HG03097 (cell line): ENCODE data around the gene HS6ST1.

Experiments used
- ATAC-seq: cut with Tn5 transposase; IDR thresholded peaks from one replicate; pipeline ENCODE4 v1.9.1; 2021; ENCODE audit not compliant: unreplicated experiment, low FRiP score

HS6ST1 gene

DNA sequence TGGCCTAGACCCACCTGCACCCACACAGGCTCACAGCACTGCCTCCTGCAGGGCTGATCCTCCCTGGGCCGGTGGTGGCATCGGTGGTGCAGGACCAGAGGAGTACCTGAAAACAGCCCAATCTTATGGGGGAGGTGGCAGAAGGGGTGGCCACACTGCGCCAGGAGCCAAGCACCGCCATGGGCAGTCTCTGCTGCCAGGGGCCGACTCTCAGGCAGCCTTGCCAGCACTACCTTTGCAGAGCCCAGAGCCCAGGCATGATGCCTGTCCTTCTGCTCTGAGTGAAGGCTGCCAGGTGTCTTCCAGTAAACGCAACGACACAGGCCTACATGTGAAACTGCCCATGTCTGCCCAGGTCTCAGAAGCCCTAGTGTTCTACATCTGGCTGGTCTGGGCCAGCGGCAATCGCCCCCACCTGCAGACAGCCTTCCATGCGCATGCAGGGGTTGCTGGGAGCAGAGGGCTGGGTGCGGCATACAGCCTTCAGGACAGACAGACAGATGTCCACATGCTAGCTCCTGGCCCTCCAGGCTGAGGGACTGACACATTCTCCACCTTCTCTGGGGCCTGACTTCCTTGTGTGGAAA is 6.8 kb downstream of the HS6ST1 start:
- ATAC-seq: no peak

GRCh38 chr2:128311216-128311754 is 7.4 kb downstream of the HS6ST1 start:
- no peak for ATAC-seq

- no peak for ATAC-seq
Measured at GRCh38 chr2:128310761-128311160, 7.9 kb downstream of the HS6ST1 start.

DNA sequence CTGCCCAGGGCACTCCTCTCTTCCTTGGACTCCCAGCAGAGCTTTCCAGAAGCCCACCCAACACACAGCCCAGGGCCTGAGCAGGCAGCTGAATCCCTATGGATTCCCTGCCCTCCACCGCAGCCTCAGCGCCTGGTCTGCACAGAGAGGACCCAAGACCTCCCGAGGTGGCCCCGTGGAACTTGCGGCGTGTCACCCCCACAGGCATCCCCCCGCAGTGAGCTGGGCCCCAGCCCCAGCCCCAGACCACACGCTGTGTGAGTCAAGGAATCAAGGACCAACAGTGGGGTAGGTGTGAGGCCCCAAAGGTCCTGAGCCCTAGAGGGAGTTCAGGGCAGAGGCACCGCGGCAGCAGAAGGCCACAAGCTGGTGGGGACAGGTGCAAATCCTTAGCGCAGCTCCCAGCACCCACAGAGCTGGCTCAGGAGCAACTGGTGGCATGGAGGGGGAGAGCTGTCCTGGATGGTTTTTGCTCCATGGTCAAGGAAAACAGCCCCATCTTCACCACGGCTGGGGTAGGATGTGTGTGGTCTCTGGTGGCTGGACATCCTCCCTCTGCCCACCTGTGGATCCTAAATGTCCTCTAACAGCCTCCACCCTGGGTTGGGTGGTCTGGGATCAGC is 8.5 kb downstream of the HS6ST1 start:
- no peak for ATAC-seq

DNA sequence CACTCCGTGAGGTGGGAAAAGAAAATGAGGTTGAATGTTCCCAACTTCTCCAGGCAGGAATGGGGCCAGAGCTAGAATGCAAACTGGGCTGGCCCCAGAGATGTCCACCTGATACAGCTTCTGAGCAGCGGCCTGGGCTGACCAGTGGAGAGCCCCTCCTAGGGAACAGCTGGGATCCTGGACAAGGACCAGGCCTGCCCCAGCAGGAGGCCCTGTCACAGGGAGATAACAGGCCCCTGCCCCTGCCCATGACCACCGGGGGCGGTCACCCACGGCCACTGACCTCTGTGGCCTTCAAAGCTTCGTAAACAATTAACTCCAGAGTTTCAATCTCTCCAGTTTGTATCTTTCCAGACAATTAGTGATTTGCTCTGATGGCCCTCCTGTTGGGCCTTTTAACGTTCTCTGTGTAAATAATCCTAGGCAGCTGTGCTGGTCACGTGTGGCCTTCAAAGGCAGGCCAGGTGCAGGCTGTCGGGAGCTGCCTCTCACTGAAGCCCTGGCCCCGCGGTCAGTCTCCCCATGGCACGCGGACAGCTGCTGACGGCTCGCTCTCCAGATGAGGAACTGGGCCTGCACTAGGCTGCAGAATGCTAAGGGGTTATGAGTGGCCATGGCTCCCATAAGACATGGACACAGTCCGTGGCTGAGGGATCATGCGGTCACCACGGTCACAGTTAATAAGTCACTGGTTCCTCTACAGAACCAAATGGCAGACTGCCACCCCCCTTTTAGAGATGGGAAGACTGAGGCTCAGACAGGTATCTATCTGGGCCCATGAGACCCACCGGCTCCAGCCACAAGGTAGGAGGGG is 9.2 kb downstream of the HS6ST1 start:
- no peak for ATAC-seq

- no peak for ATAC-seq
Measured at GRCh38 chr2:128308889-128309279, 9.8 kb downstream of the HS6ST1 start.

GRCh38 chr2:128308284-128308731 is 10.4 kb downstream of the HS6ST1 start:
- ATAC-seq: no peak

DNA sequence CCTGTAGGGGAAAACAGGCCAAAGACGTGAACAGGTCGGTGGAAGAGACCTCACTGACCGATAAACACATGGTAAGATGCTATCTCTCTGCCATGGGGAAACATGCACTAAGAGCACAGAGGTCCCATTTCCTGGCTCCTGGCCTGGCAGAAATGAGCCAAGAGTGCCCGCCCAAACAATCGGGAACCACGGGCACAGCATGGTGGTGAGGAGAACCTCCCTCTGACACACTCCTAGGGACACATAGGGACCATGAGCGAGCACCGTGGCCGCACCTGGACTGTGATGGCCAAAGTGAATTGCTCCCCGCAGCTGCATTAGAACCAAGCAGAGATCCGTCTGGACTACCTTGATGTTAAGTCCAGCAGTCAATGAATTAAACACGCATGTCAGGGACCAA is 11.1 kb downstream of the HS6ST1 start:
- ATAC-seq: no peak

DNA sequence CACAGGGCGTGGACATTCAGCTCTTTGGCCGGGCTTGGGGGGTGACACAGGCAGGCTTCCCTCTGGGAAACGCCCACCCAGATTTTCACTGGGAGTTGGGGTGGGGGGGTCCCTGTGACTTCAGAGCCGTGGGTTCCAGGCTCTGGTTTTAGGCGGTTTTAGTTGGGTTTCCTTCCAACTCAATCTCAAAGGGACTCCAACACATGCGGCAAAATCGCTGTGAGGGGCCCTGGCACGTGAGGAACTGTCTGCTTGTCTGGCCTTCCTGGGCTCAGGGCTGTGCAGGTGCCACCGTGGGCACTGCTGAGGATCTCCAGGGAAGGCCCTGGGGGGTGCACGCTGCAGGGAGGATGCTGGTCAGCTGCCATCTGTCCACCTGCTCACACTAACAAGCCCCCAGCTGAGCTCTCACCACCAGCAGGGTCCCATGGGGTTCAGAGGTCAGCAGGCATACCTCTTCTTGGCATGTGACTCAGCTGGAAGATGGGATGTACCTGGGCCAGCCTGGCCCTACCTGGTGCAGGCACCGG is 11.7 kb downstream of the HS6ST1 start:
- ATAC-seq: no peak

DNA sequence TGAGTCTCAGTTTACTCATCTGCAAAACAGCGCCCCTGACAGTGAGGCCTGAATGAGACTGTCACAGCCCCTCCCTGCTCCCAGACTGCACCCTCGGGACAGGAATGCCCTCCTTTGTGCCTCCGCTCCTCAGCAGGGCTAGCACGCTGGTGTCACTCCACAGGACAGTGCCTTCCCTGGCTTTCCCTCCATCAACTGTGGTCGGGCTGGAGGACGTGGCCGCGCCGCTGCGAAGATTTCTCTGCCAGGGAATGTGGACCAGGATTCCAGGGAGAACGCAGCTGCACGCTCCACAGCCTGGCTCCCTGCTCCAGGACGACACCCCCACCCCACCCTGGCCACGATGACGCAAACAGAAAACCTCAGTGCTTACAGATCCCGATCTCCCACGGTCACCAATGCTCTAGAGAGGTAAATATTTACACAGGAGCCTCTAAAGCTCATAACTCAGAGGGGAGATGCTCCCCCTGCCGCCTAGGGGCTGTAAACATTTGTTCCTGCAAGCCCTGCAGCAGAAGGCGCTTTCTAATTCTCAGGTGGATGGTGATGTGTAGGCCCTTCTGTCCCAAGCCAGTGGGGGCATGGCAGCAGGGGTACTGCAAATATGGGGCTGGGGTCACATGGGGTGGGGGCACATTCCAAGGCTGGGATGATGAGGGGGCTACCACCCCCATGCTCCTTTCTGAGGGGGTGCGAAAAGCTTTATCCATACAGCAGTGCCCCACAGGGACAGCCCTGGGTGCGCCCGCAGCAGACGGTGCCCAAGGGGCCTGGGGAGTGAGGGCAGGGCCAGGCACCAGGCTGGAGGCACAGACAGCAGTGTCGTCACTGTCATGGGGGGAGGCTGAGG is 12.4 kb downstream of the HS6ST1 start:
- ATAC-seq: no peak

DNA sequence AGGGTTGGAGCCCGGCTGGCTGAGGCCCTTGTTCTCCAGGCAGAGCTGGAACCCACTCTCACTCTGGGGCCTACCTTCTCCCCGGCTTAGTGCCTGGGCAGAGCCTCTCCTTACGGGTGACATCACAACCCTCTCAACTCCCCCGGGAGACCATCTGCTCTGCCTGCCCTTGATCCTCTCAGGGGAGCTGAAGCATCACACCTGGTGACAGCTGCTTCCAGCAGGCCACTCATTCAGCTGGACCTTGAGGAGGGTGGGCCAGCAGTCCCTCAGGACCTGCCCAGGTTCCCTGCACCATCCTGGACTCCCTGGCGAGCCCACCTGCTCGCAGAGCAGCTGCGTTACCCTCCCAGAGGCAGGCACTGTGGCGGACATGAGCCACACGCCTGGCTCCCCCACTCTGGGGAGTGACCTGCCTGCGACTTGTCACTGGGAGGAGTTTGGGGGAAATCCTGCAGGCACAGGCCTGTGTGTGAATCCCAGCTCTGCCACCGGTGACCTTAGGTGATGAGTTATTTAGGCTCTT is 13.1 kb downstream of the HS6ST1 start:
- ATAC-seq: peak; percentile 69

DNA sequence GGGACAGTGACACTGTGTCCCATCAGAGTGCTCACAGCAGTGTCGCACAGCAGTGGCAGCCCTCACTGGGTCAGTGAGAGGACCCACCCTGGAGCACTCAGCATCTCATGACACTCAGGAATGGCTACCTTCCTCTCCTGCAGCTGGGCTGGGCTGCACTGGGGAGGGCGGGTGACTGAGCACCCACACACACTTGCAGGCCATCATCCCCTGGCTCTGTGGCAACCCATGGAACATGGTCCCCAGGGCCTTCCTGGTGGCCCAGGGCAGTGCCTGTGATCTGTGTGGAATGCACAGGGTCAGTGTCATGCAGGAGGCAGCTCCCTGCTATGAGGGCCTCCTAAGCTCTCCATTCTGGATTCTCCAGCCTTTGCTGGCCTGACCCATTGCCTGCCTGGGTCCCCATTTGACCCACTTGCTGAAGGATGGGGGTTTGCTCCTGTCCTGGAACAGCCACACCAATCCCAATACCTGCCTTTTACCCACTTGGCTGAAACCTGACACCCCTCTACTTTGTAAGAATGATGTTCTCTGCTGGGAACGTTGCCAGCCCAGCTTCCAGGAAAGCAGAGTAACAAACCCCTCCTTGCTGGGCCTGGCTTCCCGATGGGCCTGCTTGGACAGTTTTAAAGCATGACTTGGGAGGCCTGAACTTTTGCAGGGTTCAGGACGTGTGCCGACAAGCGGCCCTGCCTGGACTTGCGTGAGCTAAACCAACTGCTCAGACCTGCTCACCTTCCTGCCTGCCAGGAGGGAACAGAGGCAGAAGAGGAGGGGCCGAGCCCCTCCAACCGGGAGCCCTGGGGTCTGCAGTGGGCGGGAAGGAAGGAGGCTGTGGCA is 13.7 kb downstream of the HS6ST1 start:
- ATAC-seq: no peak

- no peak for ATAC-seq
Measured at GRCh38 chr2:128304330-128304714, 14.3 kb downstream of the HS6ST1 start.

DNA sequence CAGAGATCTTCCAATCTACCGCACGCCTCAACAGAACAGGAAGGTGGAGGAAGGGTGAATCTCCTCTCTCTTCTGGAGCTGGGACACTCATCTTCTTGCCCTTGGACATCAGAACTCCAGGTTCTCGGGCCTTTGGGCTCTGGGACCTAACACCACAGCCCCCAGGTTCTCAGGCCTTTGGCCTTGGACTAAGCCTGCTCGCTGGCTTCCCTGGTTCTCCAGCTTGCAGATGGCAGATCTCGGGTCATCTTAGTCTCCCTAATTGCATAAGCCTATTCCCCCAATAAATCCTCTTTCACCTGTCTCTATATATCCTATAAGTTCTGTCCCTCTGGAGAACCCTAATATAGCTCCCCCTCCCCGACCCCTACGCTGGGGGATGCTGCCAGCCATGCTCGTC is 14.8 kb downstream of the HS6ST1 start:
- ATAC-seq: no peak

DNA sequence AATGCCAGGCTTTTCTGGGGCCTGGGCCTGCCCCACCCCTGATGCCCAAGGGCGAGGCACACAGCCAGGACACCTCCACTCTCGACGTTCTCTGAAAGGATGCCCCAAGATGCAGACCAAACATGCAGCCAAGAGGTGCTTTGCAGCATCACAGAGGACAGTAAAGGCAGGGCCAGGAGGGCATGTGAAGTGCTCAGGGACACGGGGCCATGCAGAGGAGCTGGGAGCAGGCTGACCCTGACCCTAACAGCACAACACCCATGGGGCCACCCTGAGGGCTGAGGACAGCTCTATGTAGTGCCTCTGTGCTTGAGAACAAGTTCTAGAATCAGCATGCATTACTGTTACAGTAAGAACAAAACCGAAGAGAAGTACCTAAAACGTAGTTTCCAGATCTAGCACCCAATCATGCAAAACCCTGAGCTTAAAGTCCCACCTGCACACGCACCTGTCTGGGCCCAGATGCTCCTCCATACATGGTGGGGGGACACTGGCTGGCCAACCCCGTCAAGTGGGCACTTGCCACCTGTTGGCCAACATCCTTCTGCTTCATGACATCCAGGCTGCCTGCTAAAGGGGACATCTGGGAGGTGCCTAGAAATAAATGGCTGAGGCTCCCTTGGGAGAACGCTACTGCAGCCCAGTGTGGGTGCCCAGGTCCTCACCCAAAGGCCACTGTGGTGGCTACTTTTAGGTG is 15.4 kb downstream of the HS6ST1 start:
- no peak for ATAC-seq

GRCh38 chr2:128302744-128303067 is 16.0 kb downstream of the HS6ST1 start:
- no peak for ATAC-seq

GRCh38 chr2:128302011-128302743 is 16.5 kb downstream of the HS6ST1 start:
- ATAC-seq: no peak

DNA sequence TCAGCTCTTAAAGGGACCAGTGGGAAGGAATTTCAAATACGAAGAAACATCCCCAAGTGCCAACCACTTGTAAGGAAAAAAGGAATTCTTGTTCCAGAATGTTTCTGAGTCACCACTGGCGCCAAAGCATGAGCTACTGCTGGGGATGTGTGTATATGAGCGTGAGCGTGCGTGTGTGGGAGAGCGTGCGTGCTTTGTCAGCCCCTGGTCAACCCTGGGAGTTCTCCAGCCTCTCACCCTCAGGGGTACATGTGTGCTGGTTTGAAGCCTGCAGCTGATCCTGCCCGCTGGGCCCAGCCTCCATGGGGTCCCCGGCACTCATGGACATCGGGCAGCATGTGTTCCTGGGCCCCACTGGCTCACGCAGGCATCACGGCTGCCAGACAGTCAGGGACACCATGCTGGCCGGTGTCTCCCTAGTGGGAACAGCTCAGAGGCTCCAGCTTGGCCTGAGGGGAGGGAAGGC is 17.1 kb downstream of the HS6ST1 start:
- no peak for ATAC-seq
